RWPE1 (cell line): ENCODE data around the gene MGAT5.

Source experiments
- CTCF ChIA-PET: fragments of 350-600 bp; sonication (Branson Sonifier 250); formaldehyde crosslinking; extraction: SDS; loops from one replicate; lab custom pipeline; 2021; lab: Yijun Ruan, JAX
- POLR2A ChIA-PET: fragments of 400-600 bp; formaldehyde crosslinking; extraction: SDS; loops from one replicate; lab custom pipeline; 2020; ENCODE audit warnings: antibody characterized with exemption; ENCODE audit not compliant: low non-redundant PET; lab: Yijun Ruan, JAX
- DNase-seq: peaks from one replicate; pipeline ENCODE4 v3.0.0; 2012; ENCODE audit warnings: low spot score
- H3K27ac ChIP-seq: fragments of 450-650 bp; 2 replicates; pipeline ENCODE4 v1.5.1; 2017
- TF ChIP-seq, protein P1 (sequence below): fragments of 450-650 bp; conservative IDR thresholded peaks from 2 replicates; pipeline ENCODE4 v1.5.1; 2017; ENCODE audit warnings: low read depth, mild to moderate bottlenecking

The MGAT5 gene

DNA sequence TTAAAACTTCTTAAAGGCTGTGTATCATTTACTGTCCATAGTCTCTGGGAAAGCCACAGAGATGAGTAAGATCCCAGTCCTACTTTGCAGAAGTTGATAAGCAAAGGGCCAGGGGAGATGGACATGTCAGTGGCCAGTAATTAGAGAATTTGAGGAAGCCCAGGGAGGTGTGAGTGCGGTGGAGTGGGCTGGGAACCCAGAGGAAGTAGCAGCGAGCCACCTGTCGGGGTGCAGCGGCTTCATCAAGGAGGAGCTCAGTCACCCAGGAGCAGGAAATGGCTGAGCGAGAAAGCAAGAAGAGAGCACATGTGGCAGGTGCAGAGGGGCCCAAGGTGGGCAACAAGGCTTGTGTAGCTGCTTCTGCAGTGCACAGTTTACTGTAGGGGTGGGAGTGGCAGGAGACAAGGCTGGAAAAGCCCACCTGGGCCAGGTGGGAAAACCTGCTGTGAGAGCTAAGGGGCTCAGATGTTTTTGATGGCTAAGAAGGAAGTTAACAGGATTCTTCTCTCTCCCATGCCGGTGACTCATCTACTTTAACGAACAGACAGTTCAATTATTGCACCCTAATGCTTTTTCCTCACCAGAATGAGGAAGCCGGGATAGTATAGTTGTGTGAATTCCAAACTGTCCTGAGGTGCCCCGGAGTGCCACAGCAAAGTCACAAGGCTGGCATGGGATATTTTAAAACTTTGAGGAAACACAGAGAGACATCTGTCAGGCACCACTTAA lies 34.8 kb upstream of the MGAT5 start:
- ChIA-PET POLR2A (no interaction called here), CTCF (interaction anchor here (0.9 kb wide), 1 partner anchor 232 kb away, joined by 3 read pairs; no protein-coding TSS in a partner anchor)
- no peak overlapping the region for H3K27ac ChIP-seq
- DNase-seq = no peak
- TF ChIP-seq, protein P1, sequence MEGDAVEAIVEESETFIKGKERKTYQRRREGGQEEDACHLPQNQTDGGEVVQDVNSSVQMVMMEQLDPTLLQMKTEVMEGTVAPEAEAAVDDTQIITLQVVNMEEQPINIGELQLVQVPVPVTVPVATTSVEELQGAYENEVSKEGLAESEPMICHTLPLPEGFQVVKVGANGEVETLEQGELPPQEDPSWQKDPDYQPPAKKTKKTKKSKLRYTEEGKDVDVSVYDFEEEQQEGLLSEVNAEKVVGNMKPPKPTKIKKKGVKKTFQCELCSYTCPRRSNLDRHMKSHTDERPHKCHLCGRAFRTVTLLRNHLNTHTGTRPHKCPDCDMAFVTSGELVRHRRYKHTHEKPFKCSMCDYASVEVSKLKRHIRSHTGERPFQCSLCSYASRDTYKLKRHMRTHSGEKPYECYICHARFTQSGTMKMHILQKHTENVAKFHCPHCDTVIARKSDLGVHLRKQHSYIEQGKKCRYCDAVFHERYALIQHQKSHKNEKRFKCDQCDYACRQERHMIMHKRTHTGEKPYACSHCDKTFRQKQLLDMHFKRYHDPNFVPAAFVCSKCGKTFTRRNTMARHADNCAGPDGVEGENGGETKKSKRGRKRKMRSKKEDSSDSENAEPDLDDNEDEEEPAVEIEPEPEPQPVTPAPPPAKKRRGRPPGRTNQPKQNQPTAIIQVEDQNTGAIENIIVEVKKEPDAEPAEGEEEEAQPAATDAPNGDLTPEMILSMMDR = no peak

GRCh38 chr2:134220344-134220974 lies 33.4 kb upstream of the MGAT5 start:
- ChIA-PET POLR2A (no interaction called here), CTCF (no interaction called here)
- DNase-seq = no peak
- TF ChIP-seq, protein P1 = no peak
- H3K27ac ChIP-seq = no peak overlapping the region

DNA sequence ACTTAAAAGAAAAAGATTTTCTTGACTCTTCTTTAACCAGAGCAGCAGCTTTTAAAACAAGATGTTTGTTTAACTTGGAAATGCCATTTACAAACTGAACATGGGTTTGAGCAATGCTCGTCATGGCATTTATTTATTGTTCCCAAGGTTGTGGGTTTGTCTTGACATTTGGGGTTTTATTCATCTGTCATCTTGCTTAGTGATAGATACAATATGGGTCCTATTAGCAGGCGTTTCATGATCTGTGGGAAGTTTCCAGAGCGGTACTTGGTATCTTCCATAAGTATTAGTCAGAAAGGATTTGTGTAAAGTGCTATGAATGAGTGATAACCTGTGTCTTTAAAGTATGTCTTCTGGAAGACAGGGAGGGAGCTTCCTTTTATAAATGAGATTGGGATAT lies 29.9 kb upstream of the MGAT5 start:
- CTCF ChIA-PET = interaction anchor here (0.7 kb wide), 1 partner anchor 36 kb away, joined by 3 read pairs; no protein-coding TSS in a partner anchor
- TF ChIP-seq, protein P1 = no peak
- no peak for DNase-seq
- POLR2A ChIA-PET = no interaction called here
- no peak overlapping the region for H3K27ac ChIP-seq

DNA sequence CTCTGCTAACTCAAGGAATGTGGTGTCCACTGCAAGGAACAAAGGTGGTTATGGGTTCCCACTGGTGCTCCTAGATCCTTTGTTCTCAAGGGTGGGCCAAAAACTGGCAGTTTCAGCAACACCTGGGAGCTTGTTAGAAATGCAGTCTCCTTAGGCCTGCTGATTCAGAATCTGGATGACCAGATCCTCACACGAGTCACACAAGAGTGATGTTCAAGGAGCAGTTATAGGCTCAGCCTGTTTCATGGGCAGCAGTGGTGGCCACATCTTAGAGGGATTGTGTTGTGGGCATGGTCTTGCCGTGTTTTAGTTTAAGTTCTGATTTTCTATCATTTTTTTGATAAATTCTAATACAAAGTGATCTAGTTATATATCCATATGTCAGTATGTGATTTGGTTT lies 28.7 kb upstream of the MGAT5 start:
- TF ChIP-seq, protein P1 = no peak
- ChIA-PET CTCF (no interaction called here), POLR2A (no interaction called here)
- no peak overlapping the region for H3K27ac ChIP-seq
- DNase-seq = no peak

DNA sequence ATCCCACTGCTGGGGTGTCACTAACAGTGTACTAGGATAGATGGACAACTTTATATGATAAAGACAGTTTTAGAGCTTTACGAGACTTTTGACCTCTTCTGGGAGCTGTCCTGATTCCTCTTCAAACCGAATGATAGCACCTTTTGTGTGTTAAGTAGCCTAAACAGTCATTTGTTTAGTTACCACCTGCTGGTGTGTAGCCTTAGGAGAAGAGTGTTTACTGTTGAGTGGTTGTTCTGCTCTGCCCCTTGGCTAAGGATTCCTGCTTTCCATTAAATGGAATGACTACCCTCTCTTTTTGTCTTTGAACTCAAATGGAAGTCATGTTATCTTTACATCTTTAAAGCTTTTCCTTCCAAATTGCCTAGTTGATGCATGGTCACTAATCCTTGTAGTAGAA lies 28.0 kb upstream of the MGAT5 start:
- ChIA-PET POLR2A (no interaction called here), CTCF (no interaction called here)
- no peak for DNase-seq
- no peak overlapping the region for H3K27ac ChIP-seq
- TF ChIP-seq, protein P1 = no peak

- POLR2A ChIA-PET = no interaction called here
- CTCF ChIA-PET = no interaction called here
- no peak for DNase-seq
Measured at GRCh38 chr2:134226601-134227000, 27.3 kb upstream of the MGAT5 start.

More at GRCh38 chr2:134226601-134227000, 27.3 kb upstream of the MGAT5 start:
- no peak overlapping the region for H3K27ac ChIP-seq
- TF ChIP-seq, protein P1 = no peak
